ENCODE measurements around the gene MFSD1.

DNA sequence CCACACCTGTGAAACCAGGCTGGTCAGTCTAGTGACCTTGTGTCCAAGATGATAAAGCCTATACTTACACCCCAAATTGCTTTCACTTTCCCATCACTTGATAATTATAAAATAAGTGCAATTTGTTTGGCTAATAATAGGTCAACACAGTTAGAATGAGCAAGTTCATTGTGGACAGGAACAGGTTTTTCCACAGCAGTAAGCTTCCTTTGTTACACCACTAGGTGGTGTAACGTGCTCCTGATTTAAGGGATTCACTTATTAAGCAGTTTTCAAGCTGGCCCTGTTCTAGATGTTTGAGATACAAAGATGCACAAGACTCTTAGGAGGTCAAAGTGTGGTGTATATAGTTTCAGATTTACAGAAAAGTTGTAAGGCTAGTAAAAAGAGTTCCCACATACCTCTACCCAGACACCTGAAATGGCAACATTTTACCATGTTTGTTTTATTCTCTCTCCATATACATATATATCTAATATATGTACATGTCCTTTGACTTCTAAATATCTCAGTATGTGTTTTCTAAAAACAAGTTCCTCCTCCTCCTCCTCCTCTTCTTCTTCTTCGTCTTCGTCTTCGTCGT, 6.8 kb upstream of the MFSD1 start:
- TF ChIP-seq, protein P1, sequence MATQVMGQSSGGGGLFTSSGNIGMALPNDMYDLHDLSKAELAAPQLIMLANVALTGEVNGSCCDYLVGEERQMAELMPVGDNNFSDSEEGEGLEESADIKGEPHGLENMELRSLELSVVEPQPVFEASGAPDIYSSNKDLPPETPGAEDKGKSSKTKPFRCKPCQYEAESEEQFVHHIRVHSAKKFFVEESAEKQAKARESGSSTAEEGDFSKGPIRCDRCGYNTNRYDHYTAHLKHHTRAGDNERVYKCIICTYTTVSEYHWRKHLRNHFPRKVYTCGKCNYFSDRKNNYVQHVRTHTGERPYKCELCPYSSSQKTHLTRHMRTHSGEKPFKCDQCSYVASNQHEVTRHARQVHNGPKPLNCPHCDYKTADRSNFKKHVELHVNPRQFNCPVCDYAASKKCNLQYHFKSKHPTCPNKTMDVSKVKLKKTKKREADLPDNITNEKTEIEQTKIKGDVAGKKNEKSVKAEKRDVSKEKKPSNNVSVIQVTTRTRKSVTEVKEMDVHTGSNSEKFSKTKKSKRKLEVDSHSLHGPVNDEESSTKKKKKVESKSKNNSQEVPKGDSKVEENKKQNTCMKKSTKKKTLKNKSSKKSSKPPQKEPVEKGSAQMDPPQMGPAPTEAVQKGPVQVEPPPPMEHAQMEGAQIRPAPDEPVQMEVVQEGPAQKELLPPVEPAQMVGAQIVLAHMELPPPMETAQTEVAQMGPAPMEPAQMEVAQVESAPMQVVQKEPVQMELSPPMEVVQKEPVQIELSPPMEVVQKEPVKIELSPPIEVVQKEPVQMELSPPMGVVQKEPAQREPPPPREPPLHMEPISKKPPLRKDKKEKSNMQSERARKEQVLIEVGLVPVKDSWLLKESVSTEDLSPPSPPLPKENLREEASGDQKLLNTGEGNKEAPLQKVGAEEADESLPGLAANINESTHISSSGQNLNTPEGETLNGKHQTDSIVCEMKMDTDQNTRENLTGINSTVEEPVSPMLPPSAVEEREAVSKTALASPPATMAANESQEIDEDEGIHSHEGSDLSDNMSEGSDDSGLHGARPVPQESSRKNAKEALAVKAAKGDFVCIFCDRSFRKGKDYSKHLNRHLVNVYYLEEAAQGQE (IDR thresholded peaks at IDR 0.05; ENCODE audit: insufficient read depth in 1 of 2, low read depth in 2 of 2, low read length in 2 of 2) = no peak
- TF ChIP-seq POLR2AphosphoS5 (IDR thresholded peaks at IDR 0.05; ENCODE audit: low read depth, low read length) = no peak
